Inflammatory macrophage treated with lipopolysaccharide for 4 hours (primary cell): ENCODE measurements around the gene NCAM2.

Experiments
- DNase-seq: peaks from one replicate; pipeline ENCODE4 v3.0.0-alpha.2; 2020

Gene NCAM2

GRCh38 chr21:21029164-21029563 lies 31.0 kb downstream of the NCAM2 start:
- DNase-seq = no peak

- no peak for DNase-seq
These were observed 32.1 kb downstream of the NCAM2 start for GRCh38 chr21:21030311-21030710.

GRCh38 chr21:21034036-21034435 lies 35.8 kb downstream of the NCAM2 start:
- DNase-seq = peak; percentile 57

GRCh38 chr21:21039624-21040170 lies 41.5 kb downstream of the NCAM2 start:
- no peak for DNase-seq

GRCh38 chr21:21045518-21045917 lies 47.3 kb downstream of the NCAM2 start:
- DNase-seq = peak; percentile 1

GRCh38 chr21:21046063-21046462 lies 47.9 kb downstream of the NCAM2 start:
- no peak for DNase-seq

GRCh38 chr21:21051109-21052055 lies 53.2 kb downstream of the NCAM2 start:
- DNase-seq = peak; percentile 80

- no peak for DNase-seq
These were observed 54.5 kb downstream of the NCAM2 start for GRCh38 chr21:21052672-21053071.

- DNase-seq = no peak
These were observed 59.3 kb downstream of the NCAM2 start for GRCh38 chr21:21057349-21058062.

- DNase-seq = no peak
These were observed 65.6 kb downstream of the NCAM2 start for GRCh38 chr21:21063828-21064227.

GRCh38 chr21:21064353-21064752 lies 66.1 kb downstream of the NCAM2 start:
- no peak for DNase-seq

- no peak for DNase-seq
These were observed 69.2 kb downstream of the NCAM2 start for GRCh38 chr21:21067375-21067774.

GRCh38 chr21:21074305-21074704 lies 76.1 kb downstream of the NCAM2 start:
- no peak for DNase-seq

GRCh38 chr21:21076051-21076450 lies 77.8 kb downstream of the NCAM2 start:
- DNase-seq = no peak

- peak; percentile 32 for DNase-seq
These were observed 78.3 kb downstream of the NCAM2 start for GRCh38 chr21:21076491-21076890.

- no peak for DNase-seq
These were observed 81.4 kb downstream of the NCAM2 start for GRCh38 chr21:21079646-21080045.

GRCh38 chr21:21084179-21084578 lies 86.0 kb downstream of the NCAM2 start:
- DNase-seq = no peak

GRCh38 chr21:21085206-21085605 lies 87.0 kb downstream of the NCAM2 start:
- DNase-seq = no peak

GRCh38 chr21:21096956-21097355 lies 98.7 kb downstream of the NCAM2 start:
- no peak for DNase-seq

- DNase-seq = no peak
These were observed 99.3 kb downstream of the NCAM2 start for GRCh38 chr21:21097466-21097865.

GRCh38 chr21:21101911-21102310 lies 103.7 kb downstream of the NCAM2 start:
- peak; percentile 56 for DNase-seq

GRCh38 chr21:21102896-21103295 lies 104.7 kb downstream of the NCAM2 start:
- DNase-seq = no peak

- DNase-seq = no peak
These were observed 105.5 kb downstream of the NCAM2 start for GRCh38 chr21:21103692-21104091.

- DNase-seq = no peak
These were observed 111.5 kb downstream of the NCAM2 start for GRCh38 chr21:21109736-21110135.
